ENCODE measurements around the gene PTCSC3.

- TF ChIP-seq CTCF (IDR thresholded peaks at IDR 0.05) (no peak), POLR2A (IDR thresholded peaks at IDR 0.05) (no peak), POLR2AphosphoS5 (IDR thresholded peaks at IDR 0.05) (no peak)
Observed at GRCh38 chr14:36094963-36095362, 81.6 kb downstream of the PTCSC3 start.

Data from prostate gland (tissue), 2 donors.